ENCODE results near the gene RERE. TPM values are rescaled to one million over a fixed set of nuclear protein-coding genes. Genes with fewer than 3 reads are reported as not detected.

Gene RERE
- total RNA-seq, 2 donors from 2014 or later: 144 to 174 TPM

DNA sequence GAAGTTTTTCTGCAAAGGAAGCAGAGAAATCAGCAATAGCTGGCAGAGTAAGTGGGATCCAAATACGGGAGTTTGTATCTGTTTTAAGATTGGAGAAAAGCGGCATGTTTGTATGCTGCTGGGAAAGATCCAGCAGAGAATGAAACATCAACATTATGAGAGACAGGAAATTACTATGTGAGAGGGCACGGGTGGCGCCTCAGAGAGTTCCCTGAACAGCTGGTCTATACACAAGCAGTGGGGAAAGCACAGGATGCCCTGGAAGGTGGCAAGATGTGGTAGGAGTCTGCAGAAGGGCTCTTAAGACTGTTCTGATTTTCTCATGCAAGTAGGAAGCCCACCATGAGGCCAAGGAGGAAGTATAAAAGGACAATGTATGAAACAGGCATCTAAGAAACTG, 130.4 kb downstream of the RERE start:
- DNase-seq (ENCODE audit: low spot score) (no peak), ATAC-seq (ENCODE audit: insufficient number of reproducible peaks, low FRiP score, low read depth) (no peak)
- TF ChIP-seq, protein P1, sequence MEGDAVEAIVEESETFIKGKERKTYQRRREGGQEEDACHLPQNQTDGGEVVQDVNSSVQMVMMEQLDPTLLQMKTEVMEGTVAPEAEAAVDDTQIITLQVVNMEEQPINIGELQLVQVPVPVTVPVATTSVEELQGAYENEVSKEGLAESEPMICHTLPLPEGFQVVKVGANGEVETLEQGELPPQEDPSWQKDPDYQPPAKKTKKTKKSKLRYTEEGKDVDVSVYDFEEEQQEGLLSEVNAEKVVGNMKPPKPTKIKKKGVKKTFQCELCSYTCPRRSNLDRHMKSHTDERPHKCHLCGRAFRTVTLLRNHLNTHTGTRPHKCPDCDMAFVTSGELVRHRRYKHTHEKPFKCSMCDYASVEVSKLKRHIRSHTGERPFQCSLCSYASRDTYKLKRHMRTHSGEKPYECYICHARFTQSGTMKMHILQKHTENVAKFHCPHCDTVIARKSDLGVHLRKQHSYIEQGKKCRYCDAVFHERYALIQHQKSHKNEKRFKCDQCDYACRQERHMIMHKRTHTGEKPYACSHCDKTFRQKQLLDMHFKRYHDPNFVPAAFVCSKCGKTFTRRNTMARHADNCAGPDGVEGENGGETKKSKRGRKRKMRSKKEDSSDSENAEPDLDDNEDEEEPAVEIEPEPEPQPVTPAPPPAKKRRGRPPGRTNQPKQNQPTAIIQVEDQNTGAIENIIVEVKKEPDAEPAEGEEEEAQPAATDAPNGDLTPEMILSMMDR (IDR thresholded peaks at IDR 0.05): no peak
- H3K4me3 ChIP-seq: no peak overlapping the region
- H3K27me3 ChIP-seq (replicated peaks; ENCODE audit: insufficient read depth): no peaks in the 10 kb centered on the region
- H3K27ac ChIP-seq: no peak overlapping the region
- peaks cover 2 to 14% of the 10 kb centered on the region in 2 donors for H3K4me1 ChIP-seq (ENCODE audit: control insufficient read depth in 1 of 2, low read depth in 2 of 2)
- H3K9me3 ChIP-seq: no peaks in the 10 kb centered on the region
- no peaks in the 10 kb centered on the region for H3K36me3 ChIP-seq

DNA sequence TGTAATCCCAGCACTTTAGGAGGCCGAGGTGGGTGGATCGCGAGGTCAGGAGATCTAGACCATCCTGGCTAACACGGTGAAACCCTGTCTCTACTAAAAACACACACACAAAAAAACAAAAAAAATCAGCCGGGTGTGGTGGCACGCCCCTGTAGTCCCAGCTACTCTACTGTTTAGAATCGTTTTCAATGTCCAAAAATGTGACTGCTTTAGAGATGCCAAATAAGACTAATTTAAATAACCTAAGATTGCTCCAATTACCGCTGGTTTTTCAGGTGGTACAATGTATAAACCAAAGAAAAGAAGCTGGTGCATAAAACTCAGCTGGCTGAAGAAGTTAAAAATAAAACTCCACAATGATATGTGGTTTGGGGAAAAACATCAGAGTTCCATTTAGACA, 132.0 kb downstream of the RERE start:
- Histone ChIP-seq H3K4me1 (ENCODE audit: control insufficient read depth in 1 of 2, low read depth in 2 of 2) (peaks cover 2 to 8% of the 10 kb centered on the region in 2 donors), H3K4me3 (no peak overlapping the region), H3K27me3 (replicated peaks; ENCODE audit: insufficient read depth) (no peaks in the 10 kb centered on the region), H3K27ac (no peak overlapping the region), H3K9me3 (no peaks in the 10 kb centered on the region), H3K36me3 (no peaks in the 10 kb centered on the region)
- no peak for DNase-seq (ENCODE audit: low spot score)
- no peak for ATAC-seq (ENCODE audit: insufficient number of reproducible peaks, low FRiP score, low read depth)
- TF ChIP-seq, protein P1 (IDR thresholded peaks at IDR 0.05): no peak

DNA sequence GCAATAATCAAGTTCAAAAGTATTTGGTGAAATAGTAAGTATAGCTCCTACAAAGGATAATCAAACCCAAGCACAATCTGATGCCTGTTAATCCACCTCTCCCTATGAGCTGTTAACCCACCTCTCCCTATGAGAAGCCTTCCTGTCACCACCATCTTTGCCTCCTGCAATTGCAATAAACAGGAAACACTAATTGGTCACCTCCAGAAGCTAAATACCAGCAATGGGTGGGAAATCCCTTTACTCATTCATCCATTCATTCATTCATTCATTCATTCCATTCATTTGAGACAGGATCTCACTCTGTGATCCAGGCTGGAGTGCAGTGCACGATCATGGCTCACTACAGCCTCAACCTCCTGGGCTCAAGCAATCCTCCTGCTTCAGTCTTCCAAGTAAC, 132.8 kb downstream of the RERE start:
- ATAC-seq (ENCODE audit: insufficient number of reproducible peaks, low FRiP score, low read depth) (no peak), DNase-seq (ENCODE audit: low spot score) (no peak)
- H3K36me3 ChIP-seq: no peaks in the 10 kb centered on the region
- TF ChIP-seq, protein P1 (IDR thresholded peaks at IDR 0.05): no peak
- H3K27me3 ChIP-seq (replicated peaks; ENCODE audit: insufficient read depth): no peaks in the 10 kb centered on the region
- no peak overlapping the region for H3K27ac ChIP-seq
- H3K9me3 ChIP-seq: no peaks in the 10 kb centered on the region
- no peak overlapping the region for H3K4me3 ChIP-seq
- peaks cover 2 to 8% of the 10 kb centered on the region in 2 donors for H3K4me1 ChIP-seq (ENCODE audit: control insufficient read depth in 1 of 2, low read depth in 2 of 2)

DNA sequence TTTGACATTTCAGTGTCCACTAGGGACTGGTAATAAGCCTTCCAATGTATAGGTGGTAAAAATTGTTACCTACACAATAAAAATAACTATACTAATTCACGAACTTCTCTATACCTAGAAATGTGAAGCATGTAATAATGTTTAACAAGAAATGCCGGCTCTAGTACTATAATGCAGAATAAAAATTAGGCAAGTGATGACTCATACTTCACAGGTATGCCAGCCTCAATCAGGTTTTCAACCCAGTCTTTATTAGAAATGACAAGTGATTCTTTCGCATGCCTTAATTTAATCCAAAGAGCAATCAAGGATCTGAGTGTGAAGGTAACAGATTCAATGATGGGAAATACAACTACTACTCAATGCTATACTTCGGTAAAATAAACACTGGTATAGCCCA, 134.9 kb downstream of the RERE start:
- H3K27ac ChIP-seq: no peak overlapping the region
- H3K4me1 ChIP-seq (ENCODE audit: control insufficient read depth in 1 of 2, low read depth in 2 of 2): peaks cover 2 to 8% of the 10 kb centered on the region in 2 donors
- ATAC-seq (ENCODE audit: insufficient number of reproducible peaks, low FRiP score, low read depth) (no peak), DNase-seq (ENCODE audit: low spot score) (no peak)
- H3K4me3 ChIP-seq: no peak overlapping the region
- no peaks in the 10 kb centered on the region for H3K36me3 ChIP-seq
- TF ChIP-seq, protein P1 (IDR thresholded peaks at IDR 0.05): no peak
- H3K9me3 ChIP-seq: no peaks in the 10 kb centered on the region
- no peaks in the 10 kb centered on the region for H3K27me3 ChIP-seq (replicated peaks; ENCODE audit: insufficient read depth)

DNA sequence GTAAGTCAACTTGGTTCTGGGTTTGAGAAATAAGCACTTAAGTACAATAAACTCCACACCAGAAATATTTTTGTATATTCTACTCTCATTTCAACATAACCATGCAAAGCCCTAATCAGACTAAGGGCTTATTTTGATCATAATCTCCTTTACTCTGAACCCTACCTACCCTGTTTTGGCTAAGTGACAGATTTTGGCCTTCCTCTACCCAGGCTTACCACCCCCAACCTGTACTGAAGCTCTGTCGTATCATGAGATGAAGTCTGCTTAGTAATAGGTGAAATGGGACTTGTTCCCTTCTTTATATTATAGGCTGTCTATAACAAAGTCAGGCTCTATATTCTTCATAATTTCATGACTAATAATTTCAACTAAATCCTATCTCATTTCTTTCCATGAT, 135.5 kb downstream of the RERE start:
- Histone ChIP-seq H3K4me1 (ENCODE audit: control insufficient read depth in 1 of 2, low read depth in 2 of 2) (peaks cover 0 to 3% of the 10 kb centered on the region in 2 donors), H3K27ac (no peak overlapping the region), H3K27me3 (replicated peaks; ENCODE audit: insufficient read depth) (no peaks in the 10 kb centered on the region), H3K9me3 (no peaks in the 10 kb centered on the region), H3K36me3 (no peaks in the 10 kb centered on the region), H3K4me3 (no peak overlapping the region)
- DNase-seq (ENCODE audit: low spot score) (no peak), ATAC-seq (ENCODE audit: insufficient number of reproducible peaks, low FRiP score, low read depth) (no peak)
- TF ChIP-seq, protein P1 (IDR thresholded peaks at IDR 0.05): no peak
